Mesenchymal stem cell (in vitro differentiated cells and primary cell): ENCODE data around the gene NAPA.

Experiments used
- DNase-seq: peaks from one replicate; pipeline ENCODE4 v3.0.0-alpha.2; 2013
- H2AFZ ChIP-seq: one replicate; pipeline ENCODE4 v1.6.1; 2013; ENCODE audit warnings: low read depth, mild to moderate bottlenecking, control low read depth, inconsistent platforms, low read length, moderate library complexity
- H2AK5ac ChIP-seq: 2 replicates; pipeline ENCODE4 v1.6.1; 2013; ENCODE audit warnings: low read length, moderate library complexity, mild to moderate bottlenecking, inconsistent platforms; ENCODE audit not compliant: severe bottlenecking
- H2BK120ac ChIP-seq: one replicate; pipeline ENCODE4 v1.6.1; 2013; ENCODE audit warnings: low read depth, mild to moderate bottlenecking, inconsistent platforms, low read length, moderate library complexity
- H2BK12ac ChIP-seq, 2 experiments: one replicate each; pipeline ENCODE4 v1.6.1; 2013; ENCODE audit warnings: inconsistent platforms in 2 of 2, low read length in 2 of 2, mild to moderate bottlenecking in 2 of 2, moderate library complexity in 2 of 2, control low read depth in 1 of 2
- H2BK15ac ChIP-seq: one replicate; pipeline ENCODE4 v1.6.1; 2013; ENCODE audit warnings: mild to moderate bottlenecking, low read depth, inconsistent platforms; ENCODE audit not compliant: poor library complexity, severe bottlenecking
- H2BK5ac ChIP-seq: 2 replicates; pipeline ENCODE4 v1.6.1; 2013; ENCODE audit warnings: low read depth, mild to moderate bottlenecking, low read length, control low read depth, inconsistent platforms; ENCODE audit not compliant: poor library complexity, severe bottlenecking
- H3K14ac ChIP-seq, 2 experiments: one replicate each; pipeline ENCODE4 v1.6.1; 2013; ENCODE audit warnings: inconsistent platforms in 2 of 2, low read length in 2 of 2, control low read depth in 1 of 2, mild to moderate bottlenecking in 1 of 2, moderate library complexity in 1 of 2
- H3K18ac ChIP-seq, 2 experiments: one replicate each; pipeline ENCODE4 v1.6.1; 2013; ENCODE audit warnings: inconsistent platforms in 2 of 2, low read length in 2 of 2, control low read depth in 1 of 2, low read depth in 1 of 2, mild to moderate bottlenecking in 1 of 2
- H3K23ac ChIP-seq, 2 experiments: one replicate each; pipeline ENCODE4 v1.6.1; 2013; ENCODE audit warnings: inconsistent platforms in 2 of 2, low read length in 2 of 2, mild to moderate bottlenecking in 2 of 2, moderate library complexity in 2 of 2, control low read depth in 1 of 2
- H3K27ac ChIP-seq: 2 replicates; pipeline ENCODE4 v1.5.1; 2013; ENCODE audit warnings: mild to moderate bottlenecking, moderate library complexity, low read length, control low read depth, inconsistent platforms; ENCODE audit not compliant: poor library complexity, severe bottlenecking
- H3K27me3 ChIP-seq, 2 experiments: 2 replicates each; pipeline versions ENCODE4 v1.6.1 to v1.7.0; 2013; ENCODE audit warnings: low read length in 2 of 2, mild to moderate bottlenecking in 2 of 2, moderate library complexity in 2 of 2, control low read depth in 1 of 2, inconsistent platforms in 1 of 2; ENCODE audit not compliant: control insufficient read depth in 1 of 2, insufficient read depth in 1 of 2
- H3K36me3 ChIP-seq, 2 experiments: 2 replicates each; pipeline versions ENCODE4 v1.6.1 to v1.7.0; 2013; ENCODE audit warnings: low read length in 2 of 2, control low read depth in 1 of 2, inconsistent platforms in 1 of 2, low read depth in 1 of 2, mild to moderate bottlenecking in 1 of 2; ENCODE audit not compliant: insufficient read depth in 2 of 2, control insufficient read depth in 1 of 2
- H3K4ac ChIP-seq, 2 experiments: one replicate each; pipeline ENCODE4 v1.6.1; 2013; ENCODE audit warnings: inconsistent platforms in 2 of 2, low read length in 2 of 2, mild to moderate bottlenecking in 2 of 2, moderate library complexity in 2 of 2, control low read depth in 1 of 2, low read depth in 1 of 2
- H3K4me1 ChIP-seq: 2 replicates; pipeline ENCODE4 v1.6.1; 2013; ENCODE audit warnings: low read depth, low read length, control low read depth; ENCODE audit not compliant: control insufficient read depth, insufficient read depth
- H3K4me2 ChIP-seq: 2 replicates; pipeline ENCODE4 v1.6.1; 2013; ENCODE audit warnings: low read length, mild to moderate bottlenecking, inconsistent platforms; ENCODE audit not compliant: poor library complexity, severe bottlenecking
- H3K4me3 ChIP-seq, 2 experiments: 2 replicates each; pipeline versions ENCODE4 v1.5.1 to v1.7.0; 2013; ENCODE audit warnings: low read length in 2 of 2, mild to moderate bottlenecking in 2 of 2, control low read depth in 1 of 2, low read depth in 1 of 2; ENCODE audit not compliant: insufficient read depth in 1 of 2
- H3K79me1 ChIP-seq: replicated peaks from 2 replicates; pipeline ENCODE4 v1.6.1; 2013; ENCODE audit warnings: mild to moderate bottlenecking, control low read depth, low read length, inconsistent platforms; ENCODE audit not compliant: poor library complexity, severe bottlenecking
- H3K9ac ChIP-seq: 2 replicates; pipeline ENCODE4 v1.7.0; 2013; ENCODE audit warnings: mild to moderate bottlenecking, low read length, moderate library complexity
- H3K9me3 ChIP-seq: 2 replicates; pipeline ENCODE4 v1.7.0; 2013; ENCODE audit warnings: mild to moderate bottlenecking, low read length; ENCODE audit not compliant: control insufficient read depth
- H4K8ac ChIP-seq: one replicate; pipeline ENCODE4 v1.6.1; 2013; ENCODE audit warnings: inconsistent platforms, mild to moderate bottlenecking, low read length, moderate library complexity
- H4K91ac ChIP-seq: one replicate; pipeline ENCODE4 v1.6.1; 2013; ENCODE audit warnings: mild to moderate bottlenecking, low read length, inconsistent platforms
- WGBS: methylation state at CpG from one replicate; pipeline ENCODE4 v1.1.7; 2013; ENCODE audit warnings: mixed read lengths; 5-methylcytosine and 5-hydroxymethylcytosine counted together

The NAPA gene

DNA sequence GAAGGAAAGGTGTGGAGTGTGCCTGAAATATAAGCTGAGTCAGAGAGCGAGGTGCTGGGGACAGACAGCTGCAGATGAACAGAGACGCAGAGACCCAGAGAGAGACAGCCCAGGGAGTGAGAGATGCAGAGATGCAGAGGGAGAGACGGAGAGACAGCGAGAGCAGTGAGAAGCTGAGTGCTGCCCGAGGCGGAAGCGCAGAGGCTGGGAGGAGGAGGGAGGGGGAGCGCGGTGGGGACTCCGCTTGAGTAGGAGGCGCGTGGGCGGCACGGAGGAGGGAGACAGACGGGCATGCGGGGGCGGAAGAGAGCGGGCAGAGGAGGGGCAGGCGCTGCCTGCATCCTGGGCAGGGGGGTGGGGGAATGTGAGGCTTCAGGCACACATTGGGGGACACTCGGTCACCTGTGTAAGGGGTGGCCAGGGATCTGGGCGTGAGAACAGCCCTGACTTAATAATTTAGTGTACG is 68.9 kb downstream of the NAPA start:
- Histone ChIP-seq H3K4me1 (peaks cover 20% of the 10 kb centered on the region), H3K18ac (no peak overlapping the region), H2BK15ac (no peak overlapping the region), H3K14ac (no peak overlapping the region), H4K91ac (no peak overlapping the region), H3K79me1 (no peaks in the 10 kb centered on the region), H3K9ac (no peak overlapping the region), H3K27ac (no peak overlapping the region), H3K27me3 (peaks cover 87 to 92% of the 10 kb centered on the region in 2 experiments), H3K4me3 (no peak overlapping the region), H3K23ac (no peak overlapping the region), H3K36me3 (no peaks in the 10 kb centered on the region), H2BK5ac (no peak overlapping the region), H2AK5ac (no peak overlapping the region), H2BK12ac (no peak overlapping the region), H3K9me3 (no peaks in the 10 kb centered on the region), H2AFZ (no peak overlapping the region), H2BK120ac (no peak overlapping the region), H4K8ac (no peak overlapping the region), H3K4ac (no peak overlapping the region), H3K4me2 (peak overlapping the region; percentile 8)
- DNase-seq: peak; percentile 44
- WGBS: 11% methylated on average over 22 of the region's 22 CpGs

DNA sequence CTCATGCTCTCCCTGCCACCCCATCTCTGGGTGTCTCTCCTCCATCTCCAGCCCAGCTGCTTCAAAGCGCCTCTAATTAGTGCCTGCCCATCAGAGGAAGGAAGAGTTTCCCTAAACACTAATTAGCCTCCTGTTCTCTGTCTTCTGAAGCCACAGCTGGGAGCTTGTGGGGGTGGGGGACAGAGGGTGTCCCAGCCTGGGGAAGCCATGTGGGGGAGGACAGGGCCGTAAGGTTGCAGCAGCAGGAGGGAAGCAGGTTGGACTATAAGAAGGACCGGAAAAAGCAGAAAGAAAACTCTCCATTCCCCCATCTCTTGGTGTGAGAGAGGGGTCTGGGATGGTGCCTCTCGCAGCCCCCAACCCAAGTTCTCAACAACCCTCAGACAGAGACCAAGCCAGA is 69.3 kb downstream of the NAPA start:
- Histone ChIP-seq H3K27me3 (peaks cover 88 to 95% of the 10 kb centered on the region in 2 experiments), H3K9me3 (no peaks in the 10 kb centered on the region), H3K4me3 (no peak overlapping the region), H2BK5ac (no peak overlapping the region), H3K14ac (no peak overlapping the region), H3K4ac (no peak overlapping the region), H4K91ac (no peak overlapping the region), H3K4me2 (no peak overlapping the region), H3K79me1 (no peaks in the 10 kb centered on the region), H3K27ac (no peak overlapping the region), H2AK5ac (no peak overlapping the region), H3K9ac (no peak overlapping the region), H4K8ac (no peak overlapping the region), H3K23ac (no peak overlapping the region), H3K4me1 (peaks cover 20% of the 10 kb centered on the region), H2BK15ac (no peak overlapping the region), H2BK12ac (no peak overlapping the region), H2AFZ (no peak overlapping the region), H2BK120ac (no peak overlapping the region), H3K18ac (no peak overlapping the region), H3K36me3 (no peaks in the 10 kb centered on the region)
- DNase-seq: no peak
- WGBS: no CpG with 5 or more reads among the region's 4 CpGs

DNA sequence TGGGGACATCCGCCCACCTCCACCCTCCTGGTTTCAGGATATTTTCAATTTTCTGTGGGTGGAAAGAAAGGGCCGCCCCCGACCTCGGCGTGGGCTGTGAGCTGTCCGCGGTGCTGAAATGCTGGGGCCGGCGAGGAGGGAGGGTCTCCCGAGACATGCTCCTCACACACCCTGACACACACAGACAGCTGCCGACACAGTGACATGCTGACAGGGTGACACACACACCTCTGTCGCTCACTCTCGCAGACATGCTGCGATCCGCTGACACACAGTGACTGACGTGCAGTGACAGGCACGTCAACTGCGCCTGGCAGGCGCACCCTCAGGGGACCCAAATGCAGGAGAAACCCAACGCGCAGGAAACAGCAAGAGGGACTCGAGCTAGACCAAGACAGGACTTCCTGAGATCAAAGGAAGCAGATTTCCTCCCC is 70.5 kb downstream of the NAPA start:
- no peak overlapping the region for H3K27ac ChIP-seq
- H4K91ac ChIP-seq: no peak overlapping the region
- no peak for DNase-seq
- H2BK120ac ChIP-seq: no peak overlapping the region
- no peak overlapping the region for H3K18ac ChIP-seq
- no peak overlapping the region for H3K4me3 ChIP-seq
- H4K8ac ChIP-seq: no peak overlapping the region
- no peaks in the 10 kb centered on the region for H3K36me3 ChIP-seq
- H3K4me2 ChIP-seq: no peak overlapping the region
- no peak overlapping the region for H2AFZ ChIP-seq
- WGBS: 47% methylated on average over 19 of the region's 22 CpGs
- no peak overlapping the region for H2BK15ac ChIP-seq
- no peak overlapping the region for H3K4ac ChIP-seq
- H2BK5ac ChIP-seq: no peak overlapping the region
- H3K23ac ChIP-seq: no peak overlapping the region
- H3K9me3 ChIP-seq: no peaks in the 10 kb centered on the region
- H2BK12ac ChIP-seq: no peak overlapping the region
- no peaks in the 10 kb centered on the region for H3K79me1 ChIP-seq
- peaks cover 79 to 91% of the 10 kb centered on the region in 2 experiments for H3K27me3 ChIP-seq
- peaks cover 20% of the 10 kb centered on the region for H3K4me1 ChIP-seq
- H3K14ac ChIP-seq: peak overlapping the region in 1 of 2 experiments; percentile 19
- H3K9ac ChIP-seq: no peak overlapping the region
- H2AK5ac ChIP-seq: no peak overlapping the region

- Histone ChIP-seq H2BK120ac (no peak overlapping the region), H3K14ac (no peak overlapping the region), H4K91ac (no peak overlapping the region), H3K4me2 (no peak overlapping the region), H3K18ac (no peak overlapping the region), H3K4me1 (peaks cover 20% of the 10 kb centered on the region), H3K9ac (no peak overlapping the region), H3K23ac (no peak overlapping the region), H4K8ac (no peak overlapping the region), H2BK12ac (no peak overlapping the region), H3K4ac (no peak overlapping the region), H3K9me3 (no peaks in the 10 kb centered on the region), H3K27ac (no peak overlapping the region), H2BK15ac (no peak overlapping the region), H3K79me1 (no peaks in the 10 kb centered on the region), H3K4me3 (no peak overlapping the region), H2BK5ac (no peak overlapping the region), H2AFZ (no peak overlapping the region), H2AK5ac (no peak overlapping the region), H3K27me3 (peaks cover 68 to 88% of the 10 kb centered on the region in 2 experiments), H3K36me3 (no peaks in the 10 kb centered on the region)
- 71% methylated on average over 12 of the region's 12 CpGs for WGBS
- no peak for DNase-seq
Measured at GRCh38 chr19:47443331-47443730, 71.5 kb downstream of the NAPA start.
